K562 (cell line): Measurements from ENCODE around the gene AK5. TPM values are rescaled to one million over a fixed set of nuclear protein-coding genes. Genes with fewer than 3 reads are reported as not detected.

Source experiments
- ATAC-seq: fragments of 200-7000 bp; cut with Tn5 transposase; 3 replicates; pipeline ENCODE4 v1.9.1; 2020; ENCODE audit warnings: moderate library complexity
- BruUV-seq: library from RNA; stranded (reverse); fragments of 400-500 nt; replicated peaks from 2 replicates; lab custom pipeline; 2021; lab: Mats Ljungman, UMichigan
- CTCF ChIA-PET: fragments of 300-600 bp; formaldehyde crosslinking; extraction: SDS; loops from one replicate; lab custom pipeline; 2021; ENCODE audit warnings: low intra/inter-chr PET ratio; lab: Yijun Ruan, JAX
- POLR2A ChIA-PET: fragments of 300-600, 350-650 bp; sonication (Branson Sonifier 250); formaldehyde crosslinking; extraction: SDS; loops from one replicate; lab custom pipeline; 2021; ENCODE audit warnings: antibody characterized with exemption, inconsistent platforms; lab: Yijun Ruan, JAX
- DNase-seq, 4 experiments: peaks; one replicate each; pipeline versions ENCODE4 v3.0.0 to v3.0.0-alpha.2; 2011 to 2018; ENCODE audit warnings: low spot score in 3 of 4, mixed read lengths in 3 of 4; ENCODE audit errors: extremely low read depth in 1 of 4
- FAIRE-seq: peaks from 2 replicates; lab custom pipeline; 2011; peaks lifted over from hg19 to GRCh38; lab: Jason Lieb, UNC
- H2AFZ ChIP-seq: 2 replicates; pipeline ENCODE4 v1.6.0; 2011; ENCODE audit warnings: low read depth, low read length, control low read depth, inconsistent platforms
- H3K27ac ChIP-seq: fragments of 200-600 bp; 3 replicates; pipeline ENCODE4 v1.8.0; 2011; ENCODE audit warnings: low read depth, mild to moderate bottlenecking, control low read depth, inconsistent platforms, low read length, moderate library complexity, mixed read lengths; ENCODE audit errors: extremely low read depth
- H3K27me3 ChIP-seq, 2 experiments: fragments of 300-600 bp in 1 of 2; 2 replicates in 1 of 2; 3 replicates in 1 of 2; pipeline versions ENCODE4 v1.6.0 to v1.8.0; 2011; ENCODE audit warnings: inconsistent platforms in 2 of 2, low read length in 2 of 2, mild to moderate bottlenecking in 1 of 2, mixed read lengths in 1 of 2, moderate library complexity in 1 of 2; ENCODE audit not compliant: control insufficient read depth in 2 of 2, insufficient read depth in 2 of 2
- H3K36me3 ChIP-seq: fragments of 300-600 bp; 3 replicates; pipeline ENCODE4 v1.8.0; 2011; ENCODE audit warnings: mild to moderate bottlenecking, low read length, inconsistent platforms; ENCODE audit not compliant: control insufficient read depth, insufficient read depth
- H3K4me1 ChIP-seq, 2 experiments: fragments of 200-600 bp in 1 of 2; replicated peaks in 1 of 2; 2 replicates in 1 of 2; 3 replicates in 1 of 2; pipeline versions ENCODE4 v1.5.1 to v1.8.0; 2011; ENCODE audit warnings: inconsistent platforms in 2 of 2, low read length in 2 of 2, mild to moderate bottlenecking in 1 of 2, mixed read lengths in 1 of 2, moderate library complexity in 1 of 2; ENCODE audit not compliant: control insufficient read depth in 2 of 2, insufficient read depth in 2 of 2
- H3K4me2 ChIP-seq: 2 replicates; pipeline ENCODE4 v1.6.1; 2011; ENCODE audit warnings: low read length, control low read depth, inconsistent platforms, mixed read lengths; ENCODE audit not compliant: insufficient read depth
- H3K4me3 ChIP-seq: fragments of 200-600 bp; sonication (generic), shearing (Covaris generic); 2 replicates; pipeline ENCODE4 v1.5.1; 2016; ENCODE audit warnings: control low read depth, inconsistent platforms
- H3K79me2 ChIP-seq: fragments of 200-600 bp; 3 replicates; pipeline ENCODE4 v1.8.0; 2011; ENCODE audit warnings: low read length, inconsistent platforms; ENCODE audit not compliant: control insufficient read depth, insufficient read depth
- H3K9ac ChIP-seq, 2 experiments: 2 replicates each; pipeline versions ENCODE4 v1.6.0 to v1.6.1; 2011; ENCODE audit warnings: low read depth in 2 of 2, low read length in 2 of 2, control low read depth in 1 of 2, inconsistent platforms in 1 of 2, mild to moderate bottlenecking in 1 of 2, mixed read lengths in 1 of 2; ENCODE audit not compliant: insufficient read depth in 1 of 2
- H3K9me1 ChIP-seq: one replicate; pipeline ENCODE4 v1.6.0; 2011; ENCODE audit warnings: inconsistent platforms, mild to moderate bottlenecking, low read length, moderate library complexity; ENCODE audit not compliant: control insufficient read depth, insufficient read depth
- H3K9me3 ChIP-seq: replicated peaks from 2 replicates; pipeline ENCODE4 v1.5.1; 2011; ENCODE audit warnings: low read depth, low read length, inconsistent platforms; ENCODE audit not compliant: control insufficient read depth, insufficient read depth
- H4K20me1 ChIP-seq: replicated peaks from 2 replicates; pipeline ENCODE4 v1.6.1; 2011; ENCODE audit warnings: low read length, inconsistent platforms, mixed read lengths; ENCODE audit not compliant: control insufficient read depth, insufficient read depth
- BMI1 ChIP-seq: fragments of 150-350 bp; IDR thresholded peaks from 2 replicates; pipeline ENCODE4 v1.6.1; 2014; ENCODE audit warnings: low read length
- ETV5 ChIP-seq: sonication (generic); formaldehyde crosslinking; IDR thresholded peaks from 2 replicates; pipeline ENCODE4 v1.4.0; 2020; ENCODE audit warnings: low read depth, mild to moderate bottlenecking, missing genetic modification reagents
- HEY1 ChIP-seq: fragments of 250-450 bp; sonication (Bioruptor Pico); IDR thresholded peaks from 2 replicates; pipeline ENCODE4 v1.5.0; 2020; ENCODE audit warnings: mild to moderate bottlenecking, moderate library complexity, borderline replicate concordance
- HNRNPLL ChIP-seq: fragments of 200-400 bp; formaldehyde crosslinking; IDR thresholded peaks from 2 replicates; pipeline ENCODE4 v1.6.1; 2017; ENCODE audit warnings: low read length, low read depth, mild to moderate bottlenecking; ENCODE audit not compliant: poor library complexity, severe bottlenecking
- ILK ChIP-seq: fragments of 450-650 bp; IDR thresholded peaks from 2 replicates; pipeline ENCODE4 v1.6.1; 2016; ENCODE audit warnings: missing genetic modification characterization, low read depth, mild to moderate bottlenecking, missing compliant biosample characterization, moderate library complexity, borderline replicate concordance
- RBM15 ChIP-seq: fragments of 200-400 bp; formaldehyde crosslinking; IDR thresholded peaks from 2 replicates; pipeline ENCODE4 v1.6.1; 2018; ENCODE audit warnings: mild to moderate bottlenecking, low read length, moderate library complexity; ENCODE audit not compliant: insufficient read depth
- SAFB ChIP-seq: fragments of 200-400 bp; formaldehyde crosslinking; IDR thresholded peaks from 2 replicates; pipeline ENCODE4 v1.6.1; 2017; ENCODE audit warnings: low read depth, low read length, borderline replicate concordance
- SAP30 ChIP-seq: fragments of 200-600 bp; sonication (generic); IDR thresholded peaks from 2 replicates; pipeline ENCODE4 v1.6.1; 2012; ENCODE audit warnings: borderline replicate concordance, low read depth, mild to moderate bottlenecking, moderate library complexity, low read length, control low read depth, inconsistent platforms; ENCODE audit not compliant: insufficient read depth, poor library complexity, severe bottlenecking
- SMAD2 ChIP-seq: fragments of 150-350 bp; IDR thresholded peaks from 2 replicates; pipeline ENCODE4 v1.6.1; 2014; ENCODE audit warnings: low read depth, mild to moderate bottlenecking, low read length
- TRIM24 ChIP-seq, 2 experiments: fragments of 450-650 bp; IDR thresholded peaks; 2 replicates each; pipeline ENCODE4 v1.6.1; 2016
- U2AF1 ChIP-seq: fragments of 200-400 bp; formaldehyde crosslinking; optimal IDR thresholded peaks from 2 replicates; pipeline ENCODE3; 2017; ENCODE audit warnings: mild to moderate bottlenecking, low read depth, low read length, moderate library complexity
- XRCC3 ChIP-seq: fragments of 450-650 bp; IDR thresholded peaks from 2 replicates; pipeline ENCODE4 v1.6.1; 2017; ENCODE audit warnings: mild to moderate bottlenecking, moderate library complexity
- ZNF146 ChIP-seq: IDR thresholded peaks from one replicate; pipeline ENCODE4 v1.6.1; 2018; ENCODE audit warnings: missing compliant biosample characterization; ENCODE audit not compliant: unreplicated experiment
- ZNF740 ChIP-seq, 3 experiments: fragments of 200-800 bp in 1 of 3; sonication (Bioruptor generic) in 1 of 3; sonication (generic) in 1 of 3; formaldehyde crosslinking in 1 of 3; IDR thresholded peaks; 2 replicates each; pipeline versions ENCODE4 v1.6.1 to v1.8.0; 2016 to 2022; ENCODE audit warnings: mild to moderate bottlenecking in 2 of 3, missing compliant biosample characterization in 2 of 3, missing genetic modification characterization in 2 of 3, missing genetic modification reagents in 1 of 3
- WGBS: fragments of 100-300 bp; shearing (Covaris generic); methylation state at CpG from one replicate; pipeline ENCODE4 v1.1.6; 2016; ENCODE audit warnings: low coverage, mixed read lengths; ENCODE audit not compliant: insufficient coverage; ENCODE audit errors: missing lambda C conversion rate; 5-methylcytosine and 5-hydroxymethylcytosine counted together
- in situ Hi-C: fragments of 300-500 bp; cut with MboI; formaldehyde crosslinking; loops from 4 replicates; pipeline ENCODE4 v1.15.0; 2018; ENCODE audit warnings: inconsistent platforms, mixed read lengths
- intact Hi-C: fragments of 100-400 bp; cut with micrococcal nuclease; formaldehyde crosslinking; loops from 2 replicates; pipeline ENCODE4 v1.14.2; 2022
- polyA plus RNA-seq, 8 experiments: library from polyadenylated mRNA; depleted of rRNA in 4 of 8; stranded (reverse) in 5 of 8; unstranded in 3 of 8; fragments of >200 nt; fragmentation: Nextera tagmentation in 2 of 8; fragmentation: Illumina TruSeq in 1 of 8; extraction: Ambion mirVana in 2 of 8; extraction: Trizol in 1 of 8; gene quantifications; 2 replicates each; pipeline versions ENCODE4 v1.2.1 to v1.2.3, GENCODE V29; 2011 to 2014; ENCODE audit warnings: inconsistent platforms in 1 of 8, missing spikeins in 1 of 8
- total RNA-seq, 7 experiments: library from RNA; depleted of rRNA in 6 of 7; stranded (reverse); fragments of >200 nt in 6 of 7; fragmentation: Illumina TruSeq in 2 of 7; extraction: Trizol in 2 of 7; gene quantifications; 2 replicates each; pipeline versions ENCODE4 v1.2.1 to v1.2.3, GENCODE V29; 2011 to 2021; ENCODE audit warnings: low replicate concordance in 1 of 7
- TF ChIP-seq, protein P1 (sequence below), 2 experiments: fragments of 450-650 bp; IDR thresholded peaks; 2 replicates each; pipeline ENCODE4 v1.6.1; 2016
- TF ChIP-seq, protein P2 (sequence below): sonication (generic); formaldehyde crosslinking; IDR thresholded peaks from 2 replicates; pipeline ENCODE4 v1.8.1; 2023; ENCODE audit warnings: mild to moderate bottlenecking, missing genetic modification reagents
- TF ChIP-seq, protein P3 (sequence below): sonication (generic); formaldehyde crosslinking; IDR thresholded peaks from 2 replicates; pipeline ENCODE4 v1.8.1; 2022; ENCODE audit warnings: missing genetic modification reagents

Gene AK5
- total and polyA plus RNA-seq, 9 of the 15 experiments (the other 6 are each of a cell fraction or from before 2014, with no cell fraction given): 0.06 TPM; not detected in 8

GRCh38 chr1:77292551-77292950, 10.7 kb downstream of the AK5 start:
- H3K4me1 ChIP-seq: no peaks in the 10 kb centered on the region
- POLR2A ChIA-PET: no interaction called here
- WGBS: 0% methylated on average over 4 of the region's 4 CpGs
- H4K20me1 ChIP-seq: no peaks in the 10 kb centered on the region
- H3K27me3 ChIP-seq: 0 out of 5 replicates have a peak, but pooled peaks cover 0 to 2% of the 10 kb centered on the region in 2 experiments
- CTCF ChIA-PET: no interaction called here
- no peak overlapping the region for H3K27ac ChIP-seq
- no peak overlapping the region for H3K4me2 ChIP-seq
- intact Hi-C loops: no loop called here
- no TSS peak for BruUV-seq
- H3K9me3 ChIP-seq: no peaks in the 10 kb centered on the region
- in situ Hi-C loops: no loop called here
- no peak overlapping the region for H3K9ac ChIP-seq
- TF ChIP-seq, protein P1, sequence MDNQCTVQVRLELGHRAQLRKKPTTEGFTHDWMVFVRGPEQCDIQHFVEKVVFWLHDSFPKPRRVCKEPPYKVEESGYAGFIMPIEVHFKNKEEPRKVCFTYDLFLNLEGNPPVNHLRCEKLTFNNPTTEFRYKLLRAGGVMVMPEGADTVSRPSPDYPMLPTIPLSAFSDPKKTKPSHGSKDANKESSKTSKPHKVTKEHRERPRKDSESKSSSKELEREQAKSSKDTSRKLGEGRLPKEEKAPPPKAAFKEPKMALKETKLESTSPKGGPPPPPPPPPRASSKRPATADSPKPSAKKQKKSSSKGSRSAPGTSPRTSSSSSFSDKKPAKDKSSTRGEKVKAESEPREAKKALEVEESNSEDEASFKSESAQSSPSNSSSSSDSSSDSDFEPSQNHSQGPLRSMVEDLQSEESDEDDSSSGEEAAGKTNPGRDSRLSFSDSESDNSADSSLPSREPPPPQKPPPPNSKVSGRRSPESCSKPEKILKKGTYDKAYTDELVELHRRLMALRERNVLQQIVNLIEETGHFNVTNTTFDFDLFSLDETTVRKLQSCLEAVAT (IDR thresholded peaks at IDR 0.05): no peak
- TF ChIP-seq SAFB: no peak
- TF ChIP-seq, protein P2, sequence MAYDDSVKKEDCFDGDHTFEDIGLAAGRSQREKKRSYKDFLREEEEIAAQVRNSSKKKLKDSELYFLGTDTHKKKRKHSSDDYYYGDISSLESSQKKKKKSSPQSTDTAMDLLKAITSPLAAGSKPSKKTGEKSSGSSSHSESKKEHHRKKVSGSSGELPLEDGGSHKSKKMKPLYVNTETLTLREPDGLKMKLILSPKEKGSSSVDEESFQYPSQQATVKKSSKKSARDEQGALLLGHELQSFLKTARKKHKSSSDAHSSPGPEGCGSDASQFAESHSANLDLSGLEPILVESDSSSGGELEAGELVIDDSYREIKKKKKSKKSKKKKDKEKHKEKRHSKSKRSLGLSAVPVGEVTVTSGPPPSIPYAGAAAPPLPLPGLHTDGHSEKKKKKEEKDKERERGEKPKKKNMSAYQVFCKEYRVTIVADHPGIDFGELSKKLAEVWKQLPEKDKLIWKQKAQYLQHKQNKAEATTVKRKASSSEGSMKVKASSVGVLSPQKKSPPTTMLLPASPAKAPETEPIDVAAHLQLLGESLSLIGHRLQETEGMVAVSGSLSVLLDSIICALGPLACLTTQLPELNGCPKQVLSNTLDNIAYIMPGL (CRISPR knock-in tag): no peak
- TF ChIP-seq, protein P3, sequence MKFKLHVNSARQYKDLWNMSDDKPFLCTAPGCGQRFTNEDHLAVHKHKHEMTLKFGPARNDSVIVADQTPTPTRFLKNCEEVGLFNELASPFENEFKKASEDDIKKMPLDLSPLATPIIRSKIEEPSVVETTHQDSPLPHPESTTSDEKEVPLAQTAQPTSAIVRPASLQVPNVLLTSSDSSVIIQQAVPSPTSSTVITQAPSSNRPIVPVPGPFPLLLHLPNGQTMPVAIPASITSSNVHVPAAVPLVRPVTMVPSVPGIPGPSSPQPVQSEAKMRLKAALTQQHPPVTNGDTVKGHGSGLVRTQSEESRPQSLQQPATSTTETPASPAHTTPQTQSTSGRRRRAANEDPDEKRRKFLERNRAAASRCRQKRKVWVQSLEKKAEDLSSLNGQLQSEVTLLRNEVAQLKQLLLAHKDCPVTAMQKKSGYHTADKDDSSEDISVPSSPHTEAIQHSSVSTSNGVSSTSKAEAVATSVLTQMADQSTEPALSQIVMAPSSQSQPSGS (CRISPR knock-in tag): no peak
- TF ChIP-seq SAP30: no peak
- no peak for TF ChIP-seq ILK (tag)
- no peak for TF ChIP-seq XRCC3
- no peak for TF ChIP-seq BMI1
- TF ChIP-seq SMAD2: no peak
- TF ChIP-seq TRIM24 (IDR thresholded peaks at IDR 0.05): no peak
- no peak for TF ChIP-seq U2AF1
- no peak for TF ChIP-seq HEY1 (CRISPR knock-in tag)
- TF ChIP-seq HNRNPLL: no peak
- no peak for TF ChIP-seq ETV5 (CRISPR knock-in tag)
- TF ChIP-seq RBM15: no peak
- TF ChIP-seq ZNF740 (CRISPR knock-in tag; IDR thresholded peaks at IDR 0.05): no peak
- TF ChIP-seq ZNF740 (tag; IDR thresholded peaks at IDR 0.05): no peak
- no peak for TF ChIP-seq ZNF146 (CRISPR knock-in tag)
- H3K79me2 ChIP-seq: no peaks in the 10 kb centered on the region
- no peak overlapping the region for H3K4me3 ChIP-seq
- FAIRE-seq (no peak), ATAC-seq (no peak), DNase-seq (no peak)
- no peaks in the 10 kb centered on the region for H3K36me3 ChIP-seq
- H3K9me1 ChIP-seq: no peaks in the 10 kb centered on the region
- H2AFZ ChIP-seq: no peak overlapping the region
